ENCODE data around the gene CHD3. TPM values are rescaled to one million over a fixed set of nuclear protein-coding genes. Genes with fewer than 3 reads are reported as not detected.

Gene CHD3
- total and polyA plus RNA-seq, 4 donors, result 60.9 to 112 (median 76.5) TPM

DNA sequence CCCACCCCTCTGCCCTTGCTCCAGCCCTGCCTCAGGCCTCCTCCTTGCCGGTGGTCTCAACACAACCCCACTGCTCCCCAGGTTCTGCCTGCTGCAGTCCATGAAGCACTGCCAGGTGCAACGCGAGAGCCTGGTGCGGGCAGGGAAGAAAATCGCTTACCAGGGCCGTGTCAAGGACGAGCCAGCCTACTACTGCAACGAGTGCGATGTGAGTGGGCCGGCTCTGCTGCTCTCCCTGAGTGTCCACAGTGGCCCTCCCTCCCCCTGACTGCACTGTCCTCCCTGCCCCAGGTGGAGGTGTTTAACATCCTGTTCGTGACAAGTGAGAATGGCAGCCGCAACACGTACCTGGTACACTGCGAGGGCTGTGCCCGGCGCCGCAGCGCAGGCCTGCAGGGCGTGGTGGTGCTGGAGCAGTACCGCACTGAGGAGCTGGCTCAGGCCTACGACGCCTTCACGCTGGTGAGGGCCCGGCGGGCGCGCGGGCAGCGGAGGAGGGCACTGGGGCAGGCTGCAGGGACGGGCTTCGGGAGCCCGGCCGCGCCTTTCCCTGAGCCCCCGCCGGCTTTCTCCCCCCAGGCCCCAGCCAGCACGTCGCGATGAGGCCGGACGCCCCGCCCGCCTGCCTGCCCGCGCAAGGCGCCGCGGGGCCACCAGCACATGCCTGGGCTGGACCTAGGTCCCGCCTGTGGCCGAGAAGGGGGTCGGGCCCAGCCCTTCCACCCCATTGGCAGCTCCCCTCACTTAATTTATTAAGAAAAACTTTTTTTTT, 35.5 kb upstream of the CHD3 start:
- no peak overlapping the region for H3K4me3 ChIP-seq
- no peaks in the 10 kb centered on the region for H3K27me3 ChIP-seq (ENCODE audit: control insufficient read depth in 3 of 3, insufficient read depth in 3 of 3, low read length in 2 of 3)
- ATAC-seq (ENCODE audit: insufficient read depth, low FRiP score), result no peak
- 91 to 95% methylated on average over 44 to 51 of the region's 51 CpGs for WGBS, 2 donors
- DNase-seq, result no peak
- peaks cover 6 to 48% (median 30%) of the 10 kb centered on the region in 4 donors for H3K36me3 ChIP-seq (ENCODE audit: control insufficient read depth in 4 of 4, insufficient read depth in 4 of 4, low read length in 4 of 4)
- H3K4me1 ChIP-seq (ENCODE audit: control insufficient read depth in 5 of 5, insufficient read depth in 5 of 5, low read length in 5 of 5), result peaks cover under 1 to 25% (median 6%) of the 10 kb centered on the region in 5 donors
- H3K9me3 ChIP-seq (ENCODE audit: control insufficient read depth in 4 of 4, insufficient read depth in 3 of 4, low read length in 3 of 4), result no peaks in the 10 kb centered on the region
- TF ChIP-seq, protein P1, sequence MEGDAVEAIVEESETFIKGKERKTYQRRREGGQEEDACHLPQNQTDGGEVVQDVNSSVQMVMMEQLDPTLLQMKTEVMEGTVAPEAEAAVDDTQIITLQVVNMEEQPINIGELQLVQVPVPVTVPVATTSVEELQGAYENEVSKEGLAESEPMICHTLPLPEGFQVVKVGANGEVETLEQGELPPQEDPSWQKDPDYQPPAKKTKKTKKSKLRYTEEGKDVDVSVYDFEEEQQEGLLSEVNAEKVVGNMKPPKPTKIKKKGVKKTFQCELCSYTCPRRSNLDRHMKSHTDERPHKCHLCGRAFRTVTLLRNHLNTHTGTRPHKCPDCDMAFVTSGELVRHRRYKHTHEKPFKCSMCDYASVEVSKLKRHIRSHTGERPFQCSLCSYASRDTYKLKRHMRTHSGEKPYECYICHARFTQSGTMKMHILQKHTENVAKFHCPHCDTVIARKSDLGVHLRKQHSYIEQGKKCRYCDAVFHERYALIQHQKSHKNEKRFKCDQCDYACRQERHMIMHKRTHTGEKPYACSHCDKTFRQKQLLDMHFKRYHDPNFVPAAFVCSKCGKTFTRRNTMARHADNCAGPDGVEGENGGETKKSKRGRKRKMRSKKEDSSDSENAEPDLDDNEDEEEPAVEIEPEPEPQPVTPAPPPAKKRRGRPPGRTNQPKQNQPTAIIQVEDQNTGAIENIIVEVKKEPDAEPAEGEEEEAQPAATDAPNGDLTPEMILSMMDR (IDR thresholded peaks at IDR 0.05; ENCODE audit: control extremely low read depth, extremely low read depth), result no peak
- no peak overlapping the region for H3K27ac ChIP-seq (ENCODE audit: low read depth in 1 of 2, low read length in 1 of 2)
- no peak overlapping the region for H3K9ac ChIP-seq (ENCODE audit: insufficient read depth in 1 of 2, low read length in 2 of 2)

DNA sequence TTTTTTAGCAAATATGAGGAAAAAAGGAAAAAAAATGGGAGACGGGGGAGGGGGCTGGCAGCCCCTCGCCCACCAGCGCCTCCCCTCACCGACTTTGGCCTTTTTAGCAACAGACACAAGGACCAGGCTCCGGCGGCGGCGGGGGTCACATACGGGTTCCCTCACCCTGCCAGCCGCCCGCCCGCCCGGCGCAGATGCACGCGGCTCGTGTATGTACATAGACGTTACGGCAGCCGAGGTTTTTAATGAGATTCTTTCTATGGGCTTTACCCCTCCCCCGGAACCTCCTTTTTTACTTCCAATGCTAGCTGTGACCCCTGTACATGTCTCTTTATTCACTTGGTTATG, 34.9 kb upstream of the CHD3 start:
- TF ChIP-seq, protein P1 (IDR thresholded peaks at IDR 0.05; ENCODE audit: control extremely low read depth, extremely low read depth), result no peak
- WGBS, 2 donors, result 91 to 93% methylated on average over 21 of the region's 21 CpGs
- Histone ChIP-seq H3K9me3 (ENCODE audit: control insufficient read depth in 4 of 4, insufficient read depth in 3 of 4, low read length in 3 of 4) (no peaks in the 10 kb centered on the region), H3K9ac (ENCODE audit: insufficient read depth in 1 of 2, low read length in 2 of 2) (no peak overlapping the region), H3K27ac (ENCODE audit: low read depth in 1 of 2, low read length in 1 of 2) (no peak overlapping the region), H3K4me3 (no peak overlapping the region), H3K4me1 (ENCODE audit: control insufficient read depth in 5 of 5, insufficient read depth in 5 of 5, low read length in 5 of 5) (peaks cover 3 to 31% (median 6%) of the 10 kb centered on the region in 5 donors), H3K27me3 (ENCODE audit: control insufficient read depth in 3 of 3, insufficient read depth in 3 of 3, low read length in 2 of 3) (no peaks in the 10 kb centered on the region), H3K36me3 (ENCODE audit: control insufficient read depth in 4 of 4, insufficient read depth in 4 of 4, low read length in 4 of 4) (peaks cover 2 to 42% (median 30%) of the 10 kb centered on the region in 4 donors)
- DNase-seq (no peak), ATAC-seq (ENCODE audit: insufficient read depth, low FRiP score) (no peak)

- 80 to 89% methylated on average over 31 of the region's 31 CpGs for WGBS, 2 donors
- Histone ChIP-seq H3K9me3 (ENCODE audit: control insufficient read depth in 4 of 4, insufficient read depth in 3 of 4, low read length in 3 of 4) (no peaks in the 10 kb centered on the region), H3K4me1 (ENCODE audit: control insufficient read depth in 5 of 5, insufficient read depth in 5 of 5, low read length in 5 of 5) (peaks cover 3 to 36% (median 6%) of the 10 kb centered on the region in 5 donors), H3K27me3 (ENCODE audit: control insufficient read depth in 3 of 3, insufficient read depth in 3 of 3, low read length in 2 of 3) (no peaks in the 10 kb centered on the region), H3K4me3 (no peak overlapping the region), H3K9ac (ENCODE audit: insufficient read depth in 1 of 2, low read length in 2 of 2) (no peak overlapping the region), H3K36me3 (ENCODE audit: control insufficient read depth in 4 of 4, insufficient read depth in 4 of 4, low read length in 4 of 4) (peaks cover 2 to 36% (median 30%) of the 10 kb centered on the region in 4 donors), H3K27ac (ENCODE audit: low read depth in 1 of 2, low read length in 1 of 2) (peak overlapping the region in 1 of 2 donors; percentile 58)
- TF ChIP-seq, protein P1 (IDR thresholded peaks at IDR 0.05; ENCODE audit: control extremely low read depth, extremely low read depth), result no peak
- DNase-seq (no peak), ATAC-seq (ENCODE audit: insufficient read depth, low FRiP score) (no peak)
These were observed 34.4 kb upstream of the CHD3 start for GRCh38 chr17:7854078-7854777.

All from lung (tissue), 12 donors.